ENCODE measurements around the gene ORC5.

- TF ChIP-seq, protein P1, sequence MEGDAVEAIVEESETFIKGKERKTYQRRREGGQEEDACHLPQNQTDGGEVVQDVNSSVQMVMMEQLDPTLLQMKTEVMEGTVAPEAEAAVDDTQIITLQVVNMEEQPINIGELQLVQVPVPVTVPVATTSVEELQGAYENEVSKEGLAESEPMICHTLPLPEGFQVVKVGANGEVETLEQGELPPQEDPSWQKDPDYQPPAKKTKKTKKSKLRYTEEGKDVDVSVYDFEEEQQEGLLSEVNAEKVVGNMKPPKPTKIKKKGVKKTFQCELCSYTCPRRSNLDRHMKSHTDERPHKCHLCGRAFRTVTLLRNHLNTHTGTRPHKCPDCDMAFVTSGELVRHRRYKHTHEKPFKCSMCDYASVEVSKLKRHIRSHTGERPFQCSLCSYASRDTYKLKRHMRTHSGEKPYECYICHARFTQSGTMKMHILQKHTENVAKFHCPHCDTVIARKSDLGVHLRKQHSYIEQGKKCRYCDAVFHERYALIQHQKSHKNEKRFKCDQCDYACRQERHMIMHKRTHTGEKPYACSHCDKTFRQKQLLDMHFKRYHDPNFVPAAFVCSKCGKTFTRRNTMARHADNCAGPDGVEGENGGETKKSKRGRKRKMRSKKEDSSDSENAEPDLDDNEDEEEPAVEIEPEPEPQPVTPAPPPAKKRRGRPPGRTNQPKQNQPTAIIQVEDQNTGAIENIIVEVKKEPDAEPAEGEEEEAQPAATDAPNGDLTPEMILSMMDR (conservative IDR thresholded peaks at IDR 0.05), result no peak
- no peak for TF ChIP-seq ZFX (IDR thresholded peaks at IDR 0.05)
These were observed 114.7 kb downstream of the ORC5 start for GRCh38 chr7:104093127-104093526.
